MCF 10A (cell line): Measurements from ENCODE around the gene KIF1A. TPM values are rescaled to one million over a fixed set of nuclear protein-coding genes. Genes with fewer than 3 reads are reported as not detected.

ENCODE experiments used
- BruUV-seq: library from RNA; stranded (reverse); fragments of 400-500 nt; replicated peaks from 2 replicates; lab custom pipeline; 2021; lab: Mats Ljungman, UMichigan
- CTCF ChIA-PET: fragments of 300-600 bp; sonication (Branson Sonifier 250); formaldehyde crosslinking; extraction: SDS; loops from one replicate; lab custom pipeline; 2021; ENCODE audit warnings: antibody characterized with exemption, inconsistent platforms; lab: Yijun Ruan, JAX
- POLR2A ChIA-PET: fragments of 300-600, 350-650 bp; sonication (Branson Sonifier 250); formaldehyde crosslinking; extraction: SDS; loops from one replicate; lab custom pipeline; 2020; ENCODE audit warnings: antibody characterized with exemption, inconsistent platforms; lab: Yijun Ruan, JAX
- DNase-seq: peaks from one replicate; pipeline ENCODE4 v3.0.0-alpha.2; 2018; ENCODE audit not compliant: unreplicated experiment
- H3K27ac Mint-ChIP-seq: one replicate; pipeline ENCODE4 v1.8.0; 2022; ENCODE audit warnings: mild to moderate bottlenecking, low read depth, mixed read lengths; ENCODE audit not compliant: unreplicated experiment
- H3K27me3 Mint-ChIP-seq: one replicate; pipeline ENCODE4 v1.8.0; 2022; ENCODE audit warnings: mixed read lengths; ENCODE audit not compliant: insufficient read depth, unreplicated experiment
- H3K36me3 Mint-ChIP-seq: one replicate; pipeline ENCODE4 v1.8.0; 2022; ENCODE audit warnings: mild to moderate bottlenecking, moderate library complexity, mixed read lengths; ENCODE audit not compliant: insufficient read depth, unreplicated experiment
- H3K4me1 Mint-ChIP-seq: one replicate; pipeline ENCODE4 v1.8.0; 2022; ENCODE audit warnings: mixed read lengths; ENCODE audit not compliant: insufficient read depth, unreplicated experiment
- H3K4me3 Mint-ChIP-seq: one replicate; pipeline ENCODE4 v1.8.0; 2022; ENCODE audit warnings: mild to moderate bottlenecking, moderate library complexity, mixed read lengths; ENCODE audit not compliant: unreplicated experiment
- H3K9me3 Mint-ChIP-seq: one replicate; pipeline ENCODE4 v1.8.0; 2022; ENCODE audit warnings: mixed read lengths; ENCODE audit not compliant: unreplicated experiment
- CTCF ChIP-seq: fragments of 200-600 bp; IDR thresholded peaks from one replicate; pipeline ENCODE4 v1.8.0; 2022; ENCODE audit warnings: antibody characterized with exemption, mild to moderate bottlenecking; ENCODE audit not compliant: unreplicated experiment
- intact Hi-C: fragments of 100-400 bp; cut with micrococcal nuclease; formaldehyde crosslinking; loops from 2 replicates; pipeline ENCODE4 v1.14.1; 2022
- total RNA-seq: library from RNA; stranded (reverse); gene quantifications from 2 replicates; pipeline ENCODE4 v1.2.3, GENCODE V29; 2022

KIF1A gene
- total RNA-seq, 1 experiment from 2014 or later: not detected

GRCh38 chr2:240759459-240759858 is 60.6 kb downstream of the KIF1A start:
- Mint-ChIP-seq H3K27me3 (no peaks in the 10 kb centered on the region), H3K4me1 (no peaks in the 10 kb centered on the region), H3K4me3 (no peak overlapping the region), H3K27ac (no peak overlapping the region), H3K9me3 (no peaks in the 10 kb centered on the region), H3K36me3 (no peaks in the 10 kb centered on the region)
- CTCF ChIA-PET: no interaction called here
- DNase-seq: peak; percentile 25
- intact Hi-C loops: no loop called here
- no TSS peak for BruUV-seq
- POLR2A ChIA-PET: no interaction called here
- TF ChIP-seq CTCF: no peak

GRCh38 chr2:240757086-240757614 is 62.9 kb downstream of the KIF1A start:
- Mint-ChIP-seq H3K9me3 (no peaks in the 10 kb centered on the region), H3K36me3 (no peaks in the 10 kb centered on the region), H3K27ac (no peak overlapping the region), H3K27me3 (no peaks in the 10 kb centered on the region), H3K4me1 (no peaks in the 10 kb centered on the region), H3K4me3 (no peak overlapping the region)
- TF ChIP-seq CTCF: no peak
- POLR2A ChIA-PET: no interaction called here
- intact Hi-C loops: no loop called here
- BruUV-seq: no TSS peak
- DNase-seq: no peak
- CTCF ChIA-PET: no interaction called here

GRCh38 chr2:240752209-240752608 is 67.8 kb downstream of the KIF1A start:
- H3K36me3 Mint-ChIP-seq: no peaks in the 10 kb centered on the region
- intact Hi-C loops: no loop called here
- H3K4me1 Mint-ChIP-seq: no peaks in the 10 kb centered on the region
- no TSS peak for BruUV-seq
- no peaks in the 10 kb centered on the region for H3K9me3 Mint-ChIP-seq
- DNase-seq: no peak
- POLR2A ChIA-PET: no interaction called here
- H3K27me3 Mint-ChIP-seq: peaks cover 11% of the 10 kb centered on the region
- no peak overlapping the region for H3K27ac Mint-ChIP-seq
- CTCF ChIA-PET: no interaction called here
- no peak overlapping the region for H3K4me3 Mint-ChIP-seq
- no peak for TF ChIP-seq CTCF

- CTCF ChIA-PET: no interaction called here
- no peak overlapping the region for H3K27ac Mint-ChIP-seq
- BruUV-seq: no TSS peak
- intact Hi-C loops: no loop called here
- no peaks in the 10 kb centered on the region for H3K36me3 Mint-ChIP-seq
- H3K27me3 Mint-ChIP-seq: peaks cover 11% of the 10 kb centered on the region
- no peaks in the 10 kb centered on the region for H3K4me1 Mint-ChIP-seq
- H3K4me3 Mint-ChIP-seq: no peak overlapping the region
- POLR2A ChIA-PET: no interaction called here
- H3K9me3 Mint-ChIP-seq: no peaks in the 10 kb centered on the region
- no peak for DNase-seq
- no peak for TF ChIP-seq CTCF
Observed at GRCh38 chr2:240750409-240750808, 69.6 kb downstream of the KIF1A start.
